ENCODE measurements around the gene LNX2. TPM values are rescaled to one million over a fixed set of nuclear protein-coding genes. Genes with fewer than 3 reads are reported as not detected.

LNX2 gene
- total RNA-seq, 1 donor from 2014 or later, result 3.7 TPM

- no peak overlapping the region for H3K27ac ChIP-seq
- H3K4me3 ChIP-seq, result no peak overlapping the region
- no peaks in the 10 kb centered on the region for H3K9me3 ChIP-seq
- TF ChIP-seq CTCF (IDR thresholded peaks at IDR 0.05), result no peak
- no peaks in the 10 kb centered on the region for H3K27me3 ChIP-seq
- no peak for DNase-seq (ENCODE audit: low spot score in 2 of 2)
- intact Hi-C loops (cut with DNase I), result loop anchor here (5.0 to 10.0 kb wide), 2 partner anchors 158 to 450 kb away; partner anchors contain the start of gene URAD
- H3K4me1 ChIP-seq, result no peaks in the 10 kb centered on the region
- no peaks in the 10 kb centered on the region for H3K36me3 ChIP-seq
Observed at GRCh38 chr13:27534981-27535380, 85.3 kb downstream of the LNX2 start.

- TF ChIP-seq CTCF (IDR thresholded peaks at IDR 0.05), result no peak
- Histone ChIP-seq H3K36me3 (no peaks in the 10 kb centered on the region), H3K9me3 (no peaks in the 10 kb centered on the region), H3K4me1 (no peaks in the 10 kb centered on the region), H3K27ac (no peak overlapping the region), H3K27me3 (no peaks in the 10 kb centered on the region), H3K4me3 (no peak overlapping the region)
- intact Hi-C loops (cut with DNase I), result loop anchor here (5.0 to 10.0 kb wide), 2 partner anchors 157 to 450 kb away; partner anchors contain the start of gene URAD
- DNase-seq (ENCODE audit: low spot score in 2 of 2), result no peak
Observed at GRCh38 chr13:27534108-27534980, 86.0 kb downstream of the LNX2 start.

- Histone ChIP-seq H3K27me3 (no peaks in the 10 kb centered on the region), H3K36me3 (no peaks in the 10 kb centered on the region), H3K4me3 (no peak overlapping the region), H3K9me3 (no peaks in the 10 kb centered on the region), H3K27ac (no peak overlapping the region), H3K4me1 (no peaks in the 10 kb centered on the region)
- TF ChIP-seq CTCF (IDR thresholded peaks at IDR 0.05), result peak; percentile 78 to 88 (median 86)
- peak; percentile 18 to 84 for DNase-seq (ENCODE audit: low spot score in 2 of 2)
- intact Hi-C loops (cut with DNase I), result loop anchor here (1.0 to 10.0 kb wide), 3 partner anchors 156 to 452 kb away; partner anchors contain the start of gene URAD
Observed at GRCh38 chr13:27533155-27533643, 87.1 kb downstream of the LNX2 start.

GRCh38 chr13:27528908-27529307 lies 91.4 kb downstream of the LNX2 start:
- no peak for TF ChIP-seq CTCF (IDR thresholded peaks at IDR 0.05)
- Histone ChIP-seq H3K4me3 (no peak overlapping the region), H3K4me1 (no peaks in the 10 kb centered on the region), H3K9me3 (no peaks in the 10 kb centered on the region), H3K36me3 (no peaks in the 10 kb centered on the region), H3K27ac (no peak overlapping the region), H3K27me3 (no peaks in the 10 kb centered on the region)
- no peak for DNase-seq (ENCODE audit: low spot score in 2 of 2)
- intact Hi-C loops (cut with DNase I), result no loop called here

GRCh38 chr13:27526516-27526915 lies 93.8 kb downstream of the LNX2 start:
- H3K9me3 ChIP-seq, result no peaks in the 10 kb centered on the region
- intact Hi-C loops (cut with DNase I), result no loop called here
- H3K4me1 ChIP-seq, result no peaks in the 10 kb centered on the region

More at GRCh38 chr13:27526516-27526915, 93.8 kb downstream of the LNX2 start:
- Histone ChIP-seq H3K27me3 (no peaks in the 10 kb centered on the region), H3K36me3 (no peaks in the 10 kb centered on the region), H3K27ac (no peak overlapping the region), H3K4me3 (no peak overlapping the region)
- TF ChIP-seq CTCF (IDR thresholded peaks at IDR 0.05), result no peak
- DNase-seq (ENCODE audit: low spot score in 2 of 2), result no peak
